CD4-positive, CD25-positive, alpha-beta regulatory T cell (primary cell): ENCODE results near the gene PLCL1. TPM values are rescaled to one million over a fixed set of nuclear protein-coding genes. Genes with fewer than 3 reads are reported as not detected.

Source experiments
- ATAC-seq, 2 donors: fragments of 150-1000 bp; cut with Tn5 transposase; one replicate each; pipeline ENCODE4 v1.10.0; 2021; ENCODE audit warnings: low read depth in 2 of 2, moderate number of reproducible peaks in 2 of 2, moderate library complexity in 1 of 2
- DNase-seq, 3 donors: peaks; one replicate each; pipeline versions ENCODE4 v3.0.0 to v3.0.0-alpha.2; 2012 to 2022; ENCODE audit warnings: mixed read lengths in 1 of 3
- H3K27ac ChIP-seq: one replicate; pipeline ENCODE4 v1.7.0; 2013; ENCODE audit warnings: mild to moderate bottlenecking, low read length; ENCODE audit not compliant: insufficient read depth, poor library complexity, severe bottlenecking
- H3K27me3 ChIP-seq: one replicate; pipeline ENCODE4 v1.7.0; 2013; ENCODE audit warnings: low read length; ENCODE audit not compliant: control insufficient read depth, insufficient read depth
- H3K36me3 ChIP-seq: one replicate; pipeline ENCODE4 v1.7.0; 2013; ENCODE audit warnings: mild to moderate bottlenecking, low read length, moderate library complexity; ENCODE audit not compliant: control insufficient read depth, insufficient read depth
- H3K4me1 ChIP-seq: 2 replicates; pipeline ENCODE4 v1.7.0; 2013; ENCODE audit warnings: mild to moderate bottlenecking, low read length; ENCODE audit not compliant: insufficient read depth, control insufficient read depth, poor library complexity, severe bottlenecking
- H3K4me3 ChIP-seq: one replicate; pipeline ENCODE4 v1.7.0; 2013; ENCODE audit warnings: low read depth, mild to moderate bottlenecking, low read length, moderate library complexity
- H3K9me3 ChIP-seq, 2 experiments: 1 replicate in 1 of 2; 2 replicates in 1 of 2; pipeline ENCODE4 v1.7.0; 2013; ENCODE audit warnings: low read length in 2 of 2, mild to moderate bottlenecking in 1 of 2, moderate library complexity in 1 of 2; ENCODE audit not compliant: control insufficient read depth in 2 of 2
- H3K27ac Mint-ChIP-seq, 3 donors: one replicate each; pipeline ENCODE4 v1.8.0; 2020 to 2022; ENCODE audit warnings: mild to moderate bottlenecking in 3 of 3, mixed read lengths in 3 of 3, moderate library complexity in 2 of 3
- H3K27me3 Mint-ChIP-seq: one replicate; pipeline ENCODE4 v1.8.0; 2022; ENCODE audit warnings: mild to moderate bottlenecking, mixed read lengths
- H3K36me3 Mint-ChIP-seq: one replicate; pipeline ENCODE4 v1.8.0; 2020; ENCODE audit warnings: mixed read lengths
- H3K4me1 Mint-ChIP-seq, 4 donors: one replicate each; pipeline ENCODE4 v1.8.0; 2020 to 2022; ENCODE audit warnings: mixed read lengths in 4 of 4, mild to moderate bottlenecking in 1 of 4
- H3K4me3 Mint-ChIP-seq, 4 donors: one replicate each; pipeline ENCODE4 v1.8.0; 2020 to 2022; ENCODE audit warnings: mild to moderate bottlenecking in 4 of 4, mixed read lengths in 4 of 4, moderate library complexity in 3 of 4
- H3K9me3 Mint-ChIP-seq, 7 donors: one replicate each; pipeline ENCODE4 v1.8.0; 2020 to 2022; ENCODE audit warnings: mixed read lengths in 7 of 7, mild to moderate bottlenecking in 3 of 7, moderate library complexity in 2 of 7
- polyA plus RNA-seq, 4 donors: library from polyadenylated mRNA; unstranded; fragments of 300-500 nt; fragmentation: Illumina TruSeq; gene quantifications; one replicate each; pipeline ENCODE4 v1.2.3, GENCODE V29; 2021
- total RNA-seq: library from RNA; stranded (reverse); gene quantifications from one replicate; pipeline ENCODE4 v1.2.3, GENCODE V29; 2022

The PLCL1 gene
- total and polyA plus RNA-seq, 5 donors from 2014 or later, result 17.3 to 37.8 (median 19.2) TPM

DNA sequence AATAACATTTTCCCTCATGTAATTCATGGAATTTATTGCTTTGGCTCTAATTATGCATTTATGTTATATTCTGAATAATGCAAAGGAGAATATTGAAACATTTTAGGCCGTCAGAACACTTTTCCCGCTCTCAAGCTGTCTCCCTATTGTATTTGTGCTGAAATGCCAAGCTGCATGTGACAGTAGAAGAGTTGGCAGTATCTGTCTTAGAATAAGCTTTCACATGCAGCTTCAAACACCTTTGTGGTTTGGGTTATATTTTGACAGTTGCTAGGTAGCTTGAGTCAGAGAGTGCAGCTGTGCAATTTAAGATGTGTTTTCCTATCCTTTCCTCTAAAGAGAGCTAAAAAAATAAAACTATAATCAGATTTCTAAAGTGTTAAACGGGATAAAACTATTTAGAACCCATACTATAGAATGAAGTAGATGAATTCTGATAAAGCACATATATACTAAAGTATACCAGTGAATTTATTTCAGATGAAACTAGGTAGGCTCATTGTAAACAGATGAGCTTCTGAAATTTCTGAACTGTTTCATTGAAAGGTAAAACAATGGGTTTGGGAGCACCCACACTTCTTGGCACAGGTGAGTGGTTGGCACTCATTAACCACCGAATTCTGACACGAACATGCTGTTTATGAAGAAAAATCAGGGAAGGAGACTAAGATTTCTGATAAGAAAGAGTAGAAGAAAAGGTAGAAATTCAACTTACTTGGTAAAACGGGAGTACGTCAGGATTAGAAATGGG, 43.4 kb downstream of the PLCL1 start:
- no peaks in the 10 kb centered on the region for H3K27me3 ChIP-seq
- peak overlapping the region; percentile 34 for H3K4me3 ChIP-seq
- peak; percentile 10 to 78 (median 74) for DNase-seq
- no peaks in the 10 kb centered on the region for H3K27me3 Mint-ChIP-seq
- peaks cover 66 to 93% (median 77%) of the 10 kb centered on the region in 4 donors for H3K4me1 Mint-ChIP-seq
- peak; percentile 96 to 99 for ATAC-seq
- H3K9me3 ChIP-seq, result no peaks in the 10 kb centered on the region
- peak overlapping the region; percentile 95 to 97 (median 96) for H3K27ac Mint-ChIP-seq
- H3K36me3 Mint-ChIP-seq, result peaks cover 3% of the 10 kb centered on the region
- peak overlapping the region; percentile 34 to 79 (median 49) for H3K4me3 Mint-ChIP-seq
- no peaks in the 10 kb centered on the region for H3K36me3 ChIP-seq
- H3K27ac ChIP-seq, result peak overlapping the region; percentile 81
- H3K9me3 Mint-ChIP-seq, result no peaks in the 10 kb centered on the region
- H3K4me1 ChIP-seq, result peaks cover 49% of the 10 kb centered on the region

DNA sequence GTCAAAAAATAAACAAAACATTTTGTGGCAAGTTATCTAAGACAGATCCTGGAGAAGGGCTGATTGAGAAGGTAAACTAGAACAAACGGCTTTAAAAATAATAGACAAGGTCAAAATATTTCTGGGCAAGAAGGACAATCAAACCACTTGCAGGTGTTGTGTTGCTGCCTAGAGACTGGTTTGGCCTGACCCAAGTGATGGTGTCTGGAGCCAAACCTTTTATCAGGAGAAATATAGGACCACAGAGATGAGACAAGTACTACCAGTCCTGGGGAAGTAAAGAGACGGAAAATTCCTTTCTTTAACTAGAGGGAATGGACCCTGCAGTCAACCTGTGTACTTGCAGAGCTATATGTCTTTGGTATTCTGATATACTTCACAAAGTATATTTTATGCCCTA, 44.2 kb downstream of the PLCL1 start:
- Mint-ChIP-seq H3K27ac (peak overlapping the region; percentile 95 to 97 (median 96)), H3K9me3 (no peaks in the 10 kb centered on the region), H3K27me3 (no peaks in the 10 kb centered on the region), H3K4me1 (peaks cover 63 to 93% (median 82%) of the 10 kb centered on the region in 4 donors), H3K36me3 (peaks cover 3% of the 10 kb centered on the region), H3K4me3 (peak overlapping the region in 3 of 4 donors; percentile 43 to 79 (median 55))
- DNase-seq (no peak), ATAC-seq (no peak)
- H3K36me3 ChIP-seq, result no peaks in the 10 kb centered on the region
- H3K4me3 ChIP-seq, result peak overlapping the region; percentile 34
- H3K27me3 ChIP-seq, result no peaks in the 10 kb centered on the region
- H3K9me3 ChIP-seq, result no peaks in the 10 kb centered on the region
- H3K27ac ChIP-seq, result peak overlapping the region; percentile 81
- H3K4me1 ChIP-seq, result peaks cover 49% of the 10 kb centered on the region

DNA sequence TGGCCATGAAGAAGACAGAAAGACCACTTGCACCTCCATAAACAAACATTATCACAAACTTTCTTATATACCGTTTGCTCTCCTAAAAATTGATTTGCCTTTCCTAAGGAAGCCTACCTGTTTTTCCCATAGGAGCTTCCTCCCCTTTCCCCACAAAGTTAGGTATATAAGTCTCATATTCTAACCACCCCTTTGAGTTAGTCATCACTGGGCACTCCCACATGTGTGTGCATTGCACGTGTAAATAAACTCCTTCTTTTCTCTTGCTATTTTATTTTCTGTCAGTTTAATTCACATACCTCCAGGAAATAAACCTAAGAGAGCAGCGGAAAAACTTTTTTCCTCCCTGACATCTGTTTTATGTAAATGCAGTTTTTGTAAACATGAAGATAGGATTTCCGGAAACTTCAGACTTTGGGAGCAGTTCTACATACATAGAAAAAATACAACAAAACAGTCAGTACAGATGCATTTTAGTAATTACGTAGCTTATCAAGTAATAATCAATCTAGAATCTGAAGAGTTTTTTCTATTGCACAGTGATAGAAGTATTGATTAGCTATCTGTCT, 46.6 kb downstream of the PLCL1 start:
- Mint-ChIP-seq H3K27me3 (no peaks in the 10 kb centered on the region), H3K9me3 (no peaks in the 10 kb centered on the region), H3K36me3 (peaks cover 3% of the 10 kb centered on the region), H3K4me1 (peaks cover 51 to 96% (median 84%) of the 10 kb centered on the region in 4 donors), H3K27ac (peak overlapping the region; percentile 17 to 97 (median 33)), H3K4me3 (peak overlapping the region in 2 of 4 donors; percentile 52 to 63)
- DNase-seq (no peak), ATAC-seq (no peak)
- Histone ChIP-seq H3K36me3 (no peaks in the 10 kb centered on the region), H3K27ac (no peak overlapping the region), H3K4me1 (peaks cover 49% of the 10 kb centered on the region), H3K9me3 (no peaks in the 10 kb centered on the region), H3K4me3 (no peak overlapping the region), H3K27me3 (no peaks in the 10 kb centered on the region)

DNA sequence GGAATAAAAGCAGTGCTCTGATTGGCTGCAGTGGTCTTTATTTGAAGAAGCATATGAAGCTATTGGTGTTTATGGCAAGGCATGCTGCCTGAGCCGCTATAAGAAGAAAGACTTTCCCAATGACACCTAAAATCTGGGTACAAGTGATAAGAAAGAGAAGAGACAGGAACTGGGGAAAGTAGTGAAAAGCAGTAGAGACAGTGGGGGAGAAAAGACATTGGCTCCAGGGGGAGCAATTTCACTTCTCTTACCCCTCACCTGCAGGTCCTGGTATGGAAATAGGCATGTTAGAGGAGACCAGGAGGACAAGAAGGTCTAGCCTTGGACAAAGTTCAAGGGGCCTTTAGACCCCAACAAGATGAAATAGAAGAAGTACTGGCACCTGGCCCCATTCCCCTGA, 47.1 kb downstream of the PLCL1 start:
- Mint-ChIP-seq H3K4me1 (peaks cover 46 to 96% (median 84%) of the 10 kb centered on the region in 4 donors), H3K27ac (peak overlapping the region; percentile 17 to 54 (median 21)), H3K36me3 (peaks cover 3% of the 10 kb centered on the region), H3K27me3 (no peaks in the 10 kb centered on the region), H3K9me3 (no peaks in the 10 kb centered on the region), H3K4me3 (peak overlapping the region in 1 of 4 donors; percentile 3)
- Histone ChIP-seq H3K4me1 (peaks cover 46% of the 10 kb centered on the region), H3K36me3 (no peaks in the 10 kb centered on the region), H3K4me3 (no peak overlapping the region), H3K27me3 (no peaks in the 10 kb centered on the region), H3K27ac (no peak overlapping the region), H3K9me3 (no peaks in the 10 kb centered on the region)
- ATAC-seq (no peak), DNase-seq (peak in 1 of 3 donors; percentile 41)

DNA sequence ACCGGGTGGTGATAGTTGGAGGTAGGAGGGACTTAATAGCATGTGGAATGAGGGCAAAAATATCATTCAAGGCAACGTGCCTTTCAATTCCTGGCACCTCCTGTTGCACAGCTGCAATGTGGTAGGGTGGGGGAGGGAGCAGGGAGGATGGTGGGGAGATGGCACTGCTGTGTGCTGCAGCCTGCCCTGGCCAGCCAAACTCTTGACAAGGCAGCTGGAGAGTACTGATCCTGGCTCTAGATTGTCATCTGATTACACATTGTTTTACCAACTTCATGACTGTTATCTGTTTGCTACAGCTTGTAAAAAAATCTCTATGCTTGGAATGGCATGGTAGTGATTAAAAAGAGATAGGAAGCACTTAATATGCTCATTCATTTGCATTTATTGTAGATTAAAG, 47.7 kb downstream of the PLCL1 start:
- Histone ChIP-seq H3K36me3 (no peaks in the 10 kb centered on the region), H3K4me3 (no peak overlapping the region), H3K4me1 (peaks cover 45% of the 10 kb centered on the region), H3K27me3 (no peaks in the 10 kb centered on the region), H3K27ac (no peak overlapping the region), H3K9me3 (no peaks in the 10 kb centered on the region)
- Mint-ChIP-seq H3K4me3 (peak overlapping the region in 1 of 4 donors; percentile 7), H3K27me3 (no peaks in the 10 kb centered on the region), H3K36me3 (peaks cover 3% of the 10 kb centered on the region), H3K4me1 (peaks cover 45 to 96% (median 80%) of the 10 kb centered on the region in 4 donors), H3K9me3 (no peaks in the 10 kb centered on the region), H3K27ac (peak overlapping the region in 2 of 3 donors; percentile 21 to 54)
- ATAC-seq (no peak), DNase-seq (no peak)

DNA sequence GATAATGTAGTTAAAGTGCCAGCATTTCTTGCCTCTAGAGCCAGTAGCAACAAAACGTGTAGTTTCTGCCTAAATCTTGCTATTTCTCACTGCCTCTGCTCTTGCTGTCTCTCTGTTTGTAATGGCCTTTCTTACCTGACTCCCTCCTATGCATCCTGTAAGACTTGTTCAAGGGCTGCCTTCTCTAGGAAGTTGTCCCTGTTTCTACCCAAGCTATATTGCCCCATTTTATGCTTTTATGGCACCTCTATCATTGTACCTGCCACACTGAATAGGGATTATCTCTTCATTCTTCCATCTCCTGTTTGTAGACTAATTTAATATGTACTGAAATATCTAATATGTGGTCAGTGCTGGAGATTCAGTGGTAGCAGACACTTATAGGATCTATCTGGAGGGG, 49.2 kb downstream of the PLCL1 start:
- ATAC-seq (no peak), DNase-seq (no peak)
- H3K27me3 Mint-ChIP-seq, result no peaks in the 10 kb centered on the region
- peaks cover 3% of the 10 kb centered on the region for H3K36me3 Mint-ChIP-seq
- peak overlapping the region in 2 of 3 donors; percentile 16 for H3K27ac Mint-ChIP-seq
- H3K9me3 ChIP-seq, result peaks cover 1 to 5% of the 10 kb centered on the region in 2 experiments
- peaks cover 0 to 5% (median 0%) of the 10 kb centered on the region in 7 donors for H3K9me3 Mint-ChIP-seq
- H3K4me1 ChIP-seq, result peaks cover 34% of the 10 kb centered on the region
- H3K4me3 Mint-ChIP-seq, result no peak overlapping the region
- H3K4me1 Mint-ChIP-seq, result peaks cover 38 to 94% (median 73%) of the 10 kb centered on the region in 4 donors
- no peaks in the 10 kb centered on the region for H3K36me3 ChIP-seq
- no peak overlapping the region for H3K4me3 ChIP-seq
- no peaks in the 10 kb centered on the region for H3K27me3 ChIP-seq
- no peak overlapping the region for H3K27ac ChIP-seq

DNA sequence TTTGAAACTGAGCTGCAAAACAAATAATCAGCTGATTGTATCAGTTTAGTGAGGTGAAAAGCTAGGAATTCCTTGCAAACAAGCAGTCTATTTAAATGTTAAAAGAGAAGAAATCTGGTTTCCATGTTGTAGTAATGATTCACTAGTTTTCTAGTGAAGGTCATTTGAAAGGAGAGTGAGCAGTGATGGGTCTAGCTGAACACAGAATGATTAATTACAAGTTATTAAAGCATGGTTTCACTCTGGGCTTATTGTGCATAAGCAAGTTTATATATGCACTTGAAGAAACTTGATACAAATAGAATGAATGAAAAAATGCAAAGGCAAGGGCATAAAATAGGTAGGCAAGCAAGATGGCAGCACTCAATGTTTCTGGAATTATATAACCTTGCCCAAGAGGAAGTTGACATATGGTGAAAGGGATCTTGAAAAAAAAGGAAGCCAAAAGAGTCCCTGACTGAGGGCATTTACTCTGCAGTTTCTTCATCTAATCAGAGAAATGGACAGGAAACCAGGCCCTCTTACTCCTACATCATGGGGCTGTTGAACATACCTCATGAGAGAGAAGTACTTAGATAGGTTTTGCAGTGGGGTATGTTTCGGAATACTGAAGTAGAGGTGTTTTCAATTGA, 53.2 kb downstream of the PLCL1 start:
- Histone ChIP-seq H3K4me1 (peaks cover 14% of the 10 kb centered on the region), H3K4me3 (no peak overlapping the region), H3K36me3 (no peaks in the 10 kb centered on the region), H3K27ac (no peak overlapping the region), H3K9me3 (peaks cover 5 to 7% of the 10 kb centered on the region in 2 experiments), H3K27me3 (no peaks in the 10 kb centered on the region)
- Mint-ChIP-seq H3K27ac (peak overlapping the region in 1 of 3 donors; percentile 55), H3K27me3 (no peaks in the 10 kb centered on the region), H3K4me1 (peaks cover 43 to 87% (median 67%) of the 10 kb centered on the region in 4 donors), H3K9me3 (peaks cover 0 to 10% (median 0%) of the 10 kb centered on the region in 7 donors), H3K4me3 (peak overlapping the region in 2 of 4 donors; percentile 6 to 20), H3K36me3 (peaks cover 9% of the 10 kb centered on the region)
- DNase-seq (no peak), ATAC-seq (no peak)
